H9 (cell line): Measurements from ENCODE around the gene RDH13. TPM values are rescaled to one million over a fixed set of nuclear protein-coding genes. Genes with fewer than 3 reads are reported as not detected.
A peak's percentile ranks its signal among the peaks of the same experiment; 100 is the strongest.

Experiments
- DNase-seq: peaks from one replicate; pipeline ENCODE4 v3.0.0-alpha.2; 2017
- H2AFZ ChIP-seq: one replicate; pipeline ENCODE4 v1.6.1; 2013; ENCODE audit warnings: mild to moderate bottlenecking, low read length, control low read depth, moderate library complexity
- H2AK5ac ChIP-seq: 2 replicates; pipeline ENCODE4 v1.6.1; 2013; ENCODE audit warnings: low read length, control low read depth, mixed read lengths; ENCODE audit not compliant: insufficient read length
- H2BK120ac ChIP-seq: one replicate; pipeline ENCODE4 v1.6.1; 2013; ENCODE audit warnings: low read depth, mild to moderate bottlenecking, low read length, control low read depth, inconsistent platforms; ENCODE audit not compliant: poor library complexity, severe bottlenecking
- H2BK12ac ChIP-seq: 2 replicates; pipeline ENCODE4 v1.6.1; 2013; ENCODE audit warnings: low read length, control low read depth, mixed read lengths, low read depth; ENCODE audit not compliant: insufficient read length
- H2BK15ac ChIP-seq: 2 replicates; pipeline ENCODE4 v1.6.1; 2013; ENCODE audit warnings: low read depth, low read length, control low read depth
- H2BK20ac ChIP-seq: one replicate; pipeline ENCODE4 v1.6.1; 2013; ENCODE audit warnings: low read depth, mild to moderate bottlenecking, low read length, control low read depth, inconsistent platforms; ENCODE audit not compliant: poor library complexity, severe bottlenecking
- H2BK5ac ChIP-seq: 2 replicates; pipeline ENCODE4 v1.6.1; 2013; ENCODE audit warnings: low read length, control low read depth, mixed read lengths; ENCODE audit not compliant: insufficient read length
- H3K14ac ChIP-seq: 2 replicates; pipeline ENCODE4 v1.6.1; 2013; ENCODE audit warnings: low read length, control low read depth; ENCODE audit not compliant: insufficient read depth
- H3K18ac ChIP-seq: 2 replicates; pipeline ENCODE4 v1.6.1; 2013; ENCODE audit warnings: low read depth, mild to moderate bottlenecking, mixed read lengths, low read length, control low read depth; ENCODE audit not compliant: insufficient read length
- H3K23ac ChIP-seq: 2 replicates; pipeline ENCODE4 v1.6.1; 2013; ENCODE audit warnings: low read length, control low read depth, mixed read lengths, low read depth; ENCODE audit not compliant: insufficient read length
- H3K23me2 ChIP-seq: 2 replicates; pipeline ENCODE4 v1.6.1; 2013; ENCODE audit warnings: low read depth, mild to moderate bottlenecking, mixed read lengths, low read length, control low read depth; ENCODE audit not compliant: insufficient read length, poor library complexity, severe bottlenecking
- H3K27ac ChIP-seq: 2 replicates; pipeline ENCODE4 v1.5.1; 2013; ENCODE audit warnings: low read length, control low read depth, mixed read lengths, low read depth; ENCODE audit not compliant: insufficient read length
- H3K27me3 ChIP-seq: 2 replicates; pipeline ENCODE4 v1.6.1; 2013; ENCODE audit warnings: low read length, control low read depth, inconsistent platforms; ENCODE audit not compliant: insufficient read depth
- H3K4ac ChIP-seq: 2 replicates; pipeline ENCODE4 v1.6.1; 2013; ENCODE audit warnings: low read depth, mild to moderate bottlenecking, control low read depth, inconsistent platforms, low read length, moderate library complexity
- H3K4me1 ChIP-seq: 2 replicates; pipeline ENCODE4 v1.6.1; 2013; ENCODE audit warnings: low read length, control low read depth, inconsistent platforms; ENCODE audit not compliant: insufficient read depth
- H3K4me2 ChIP-seq: 2 replicates; pipeline ENCODE4 v1.6.1; 2013; ENCODE audit warnings: low read length, control low read depth, mixed read lengths; ENCODE audit not compliant: insufficient read length, insufficient read depth
- H3K56ac ChIP-seq: 2 replicates; pipeline ENCODE4 v1.6.1; 2013; ENCODE audit warnings: low read depth, mild to moderate bottlenecking, mixed read lengths, low read length, control low read depth; ENCODE audit not compliant: insufficient read length
- H3K79me1 ChIP-seq: 2 replicates; pipeline ENCODE4 v1.6.1; 2013; ENCODE audit warnings: low read depth, mild to moderate bottlenecking, moderate library complexity, low read length, control low read depth, inconsistent platforms; ENCODE audit not compliant: insufficient read depth, poor library complexity, severe bottlenecking
- H3K79me2 ChIP-seq: 2 replicates; pipeline ENCODE4 v1.6.1; 2013; ENCODE audit warnings: low read length, control low read depth, inconsistent platforms; ENCODE audit not compliant: insufficient read depth
- H3K9ac ChIP-seq: 2 replicates; pipeline ENCODE4 v1.6.1; 2013; ENCODE audit warnings: low read length, control low read depth, mixed read lengths; ENCODE audit not compliant: insufficient read length; ENCODE audit errors: extremely low read depth
- H3K9me3 ChIP-seq: one replicate; pipeline ENCODE4 v1.6.1; 2013; ENCODE audit warnings: low read depth, low read length, inconsistent platforms; ENCODE audit not compliant: control insufficient read depth
- H3T11ph ChIP-seq: one replicate; pipeline ENCODE4 v1.6.1; 2013; ENCODE audit warnings: mild to moderate bottlenecking, low read length, control low read depth, inconsistent platforms
- H4K20me1 ChIP-seq: one replicate; pipeline ENCODE4 v1.6.1; 2013; ENCODE audit not compliant: control insufficient read depth, insufficient read length, insufficient read depth
- H4K5ac ChIP-seq: 2 replicates; pipeline ENCODE4 v1.6.1; 2013; ENCODE audit warnings: low read depth, mild to moderate bottlenecking, mixed read lengths, low read length, control low read depth; ENCODE audit not compliant: insufficient read length
- H4K8ac ChIP-seq: replicated peaks from 2 replicates; pipeline ENCODE4 v1.6.1; 2013; ENCODE audit warnings: low read length, control low read depth, mixed read lengths, low read depth; ENCODE audit not compliant: insufficient read length
- H4K91ac ChIP-seq: 2 replicates; pipeline ENCODE4 v1.6.1; 2013; ENCODE audit warnings: low read depth, mild to moderate bottlenecking, moderate library complexity, mixed read lengths, low read length, control low read depth; ENCODE audit not compliant: insufficient read length
- H3K27ac Mint-ChIP-seq, 3 experiments: 2 replicates in 2 of 3; 3 replicates in 1 of 3; pipeline ENCODE4 v1.8.0; 2020 to 2021; ENCODE audit warnings: mixed read lengths in 3 of 3, mild to moderate bottlenecking in 1 of 3, moderate library complexity in 1 of 3
- H3K27me3 Mint-ChIP-seq: 2 replicates; pipeline ENCODE4 v1.8.0; 2021; ENCODE audit warnings: low read depth, mild to moderate bottlenecking, moderate library complexity, mixed read lengths
- H3K36me3 Mint-ChIP-seq, 3 experiments: 2 replicates in 2 of 3; 3 replicates in 1 of 3; pipeline ENCODE4 v1.8.0; 2020 to 2021; ENCODE audit warnings: low read depth in 3 of 3, mixed read lengths in 3 of 3; ENCODE audit not compliant: insufficient read depth in 1 of 3
- H3K4me1 Mint-ChIP-seq, 2 experiments: 2 replicates each; pipeline ENCODE4 v1.8.0; 2020; ENCODE audit warnings: mixed read lengths in 2 of 2
- H3K4me3 Mint-ChIP-seq, 2 experiments: 2 replicates in 1 of 2; 3 replicates in 1 of 2; pipeline ENCODE4 v1.8.0; 2020 to 2021; ENCODE audit warnings: mild to moderate bottlenecking in 2 of 2, mixed read lengths in 2 of 2, moderate library complexity in 1 of 2
- H3K9me3 Mint-ChIP-seq, 2 experiments: 2 replicates in 1 of 2; 3 replicates in 1 of 2; pipeline ENCODE4 v1.8.0; 2020; ENCODE audit warnings: mild to moderate bottlenecking in 2 of 2, mixed read lengths in 2 of 2, moderate library complexity in 1 of 2
- CTCF ChIP-seq: fragments of 200-600 bp; sonication (generic); conservative IDR thresholded peaks from 3 replicates; pipeline ENCODE4 v1.8.0; 2021; ENCODE audit warnings: antibody characterized with exemption, mild to moderate bottlenecking
- WGBS: extraction: QIAGEN DNeasy Blood & Tissue Kit; methylation state at CpG from one replicate; pipeline ENCODE4 v1.1.7; 2013; ENCODE audit warnings: missing lambda C conversion rate, low lambda C conversion rate, mixed read lengths; ENCODE audit not compliant: insufficient read length; ENCODE audit errors: extremely low coverage; 5-methylcytosine and 5-hydroxymethylcytosine counted together
- total RNA-seq: library from RNA; stranded (reverse); gene quantifications from 2 replicates; pipeline ENCODE4 v1.2.1, GENCODE V29; 2021

The RDH13 gene
- total RNA-seq, 1 experiment from 2014 or later: 21.5 TPM

- Mint-ChIP-seq H3K27me3 (peaks cover 56% of the 10 kb centered on the region), H3K4me3 (peak overlapping the region in 1 of 2 experiments; percentile 87; a peak in 3 of 5 replicates), H3K9me3 (peaks cover 0 to 3% of the 10 kb centered on the region in 2 experiments; a peak in 1 of 5 replicates), H3K27ac (peak overlapping the region in 1 of 3 experiments; percentile 81; a peak in 2 of 7 replicates), H3K4me1 (peaks cover 26 to 52% of the 10 kb centered on the region in 2 experiments), H3K36me3 (peaks cover 7 to 13% (median 11%) of the 10 kb centered on the region in 3 experiments; a peak in 6 of 7 replicates)
- TF ChIP-seq CTCF: no peak
- Histone ChIP-seq H3K79me1 (no peaks in the 10 kb centered on the region), H3K18ac (no peak overlapping the region), H2BK5ac (no peak overlapping the region), H2AK5ac (no peak overlapping the region), H3T11ph (no peak overlapping the region), H3K23ac (no peak overlapping the region), H3K4me2 (no peak overlapping the region), H3K4me1 (peaks cover 10% of the 10 kb centered on the region; the same call in 1 of the 2 replicates), H3K56ac (no peak overlapping the region), H3K27me3 (no peaks in the 10 kb centered on the region), H4K8ac (no peak overlapping the region), H4K5ac (no peak overlapping the region), H3K14ac (no peak overlapping the region), H4K91ac (no peak overlapping the region), H3K79me2 (no peaks in the 10 kb centered on the region), H2BK20ac (no peak overlapping the region), H3K27ac (no peak overlapping the region), H2AFZ (no peak overlapping the region), H3K4ac (no peak overlapping the region), H3K9me3 (no peaks in the 10 kb centered on the region), H3K9ac (no peak overlapping the region), H2BK120ac (no peak overlapping the region), H3K23me2 (peaks cover 37% of the 10 kb centered on the region), H2BK12ac (no peak overlapping the region), H4K20me1 (no peaks in the 10 kb centered on the region), H2BK15ac (no peak overlapping the region)
- no CpG with 5 or more reads among the region's 42 CpGs for WGBS
- DNase-seq: peak; percentile 77
These were observed 20.3 kb upstream of the RDH13 start for GRCh38 chr19:55083004-55083850.
